GM12878 (cell line): ENCODE measurements around the gene CMTM5. TPM values are rescaled to one million over a fixed set of nuclear protein-coding genes. Genes with fewer than 3 reads are reported as not detected.

ENCODE experiments used
- ATAC-seq: fragments of 200-7000 bp; cut with Tn5 transposase; 3 replicates; pipeline ENCODE4 v1.9.1; 2020; ENCODE audit warnings: mild to moderate bottlenecking, moderate library complexity
- BruUV-seq: library from RNA; stranded (reverse); fragments of 400-500 nt; replicated peaks from 2 replicates; lab custom pipeline; 2021; lab: Mats Ljungman, UMichigan
- CTCF ChIA-PET: fragments of 300-600 bp; sonication (Branson Sonifier 250); formaldehyde crosslinking; extraction: SDS; loops from one replicate; lab custom pipeline; 2021; ENCODE audit warnings: inconsistent platforms; lab: Yijun Ruan, JAX
- POLR2A ChIA-PET: fragments of 350-600 bp; formaldehyde crosslinking; extraction: SDS; loops from one replicate; lab custom pipeline; 2021; ENCODE audit warnings: inconsistent platforms; lab: Charles Lee
- RAD21 ChIA-PET: fragments of 300-600 bp; sonication (Branson Sonifier 250); formaldehyde crosslinking; loops from one replicate; lab custom pipeline; 2023; ENCODE audit warnings: antibody characterized with exemption; ENCODE audit not compliant: unreplicated experiment; lab: Charles Lee
- SMC1A ChIA-PET: fragments of 300-600 bp; sonication (Branson Sonifier 250); formaldehyde crosslinking; loops from one replicate; lab custom pipeline; 2023; ENCODE audit not compliant: unreplicated experiment, uncharacterized antibody; lab: Charles Lee
- DNase-seq: peaks from one replicate; pipeline ENCODE4 v3.0.0-alpha.2; 2011; ENCODE audit warnings: low read depth, low spot score
- FAIRE-seq: peaks from 3 replicates; lab custom pipeline; 2011; peaks lifted over from hg19 to GRCh38; lab: Jason Lieb, UNC
- H2AFZ ChIP-seq: 2 replicates; pipeline ENCODE4 v1.6.0; 2011; ENCODE audit warnings: low read depth, low read length, control low read depth; ENCODE audit not compliant: control insufficient read depth
- H3K27ac ChIP-seq: 2 replicates; pipeline ENCODE4 v1.5.1; 2011; ENCODE audit warnings: control low read depth; ENCODE audit not compliant: control insufficient read depth, insufficient read depth
- H3K27me3 ChIP-seq, 2 experiments: replicated peaks in 1 of 2; 2 replicates each; pipeline versions ENCODE4 v1.6.0 to v1.6.1; 2011; ENCODE audit warnings: low read length in 1 of 2; ENCODE audit not compliant: control insufficient read depth in 2 of 2, insufficient read depth in 2 of 2
- H3K36me3 ChIP-seq, 2 experiments: 2 replicates each; pipeline ENCODE4 v1.5.1; 2011; ENCODE audit warnings: low read length in 1 of 2; ENCODE audit not compliant: control insufficient read depth in 2 of 2, insufficient read depth in 2 of 2
- H3K4me1 ChIP-seq: 2 replicates; pipeline ENCODE4 v1.6.1; 2011; ENCODE audit warnings: mild to moderate bottlenecking, low read length, moderate library complexity, mixed read lengths; ENCODE audit not compliant: control insufficient read depth, insufficient read depth
- H3K4me2 ChIP-seq: 2 replicates; pipeline ENCODE4 v1.6.0; 2011; ENCODE audit warnings: control low read depth; ENCODE audit not compliant: control insufficient read depth, insufficient read depth
- H3K4me3 ChIP-seq: fragments of 200-600 bp; sonication (generic); 2 replicates; pipeline ENCODE4 v1.5.1; 2016
- H3K79me2 ChIP-seq: 2 replicates; pipeline ENCODE4 v1.6.0; 2011; ENCODE audit warnings: low read length; ENCODE audit not compliant: control insufficient read depth, insufficient read depth
- H3K9ac ChIP-seq: 2 replicates; pipeline ENCODE4 v1.8.0; 2011; ENCODE audit warnings: low read length, control low read depth, mixed read lengths; ENCODE audit not compliant: control insufficient read depth, insufficient read depth
- H3K9me3 ChIP-seq: replicated peaks from 3 replicates; pipeline ENCODE4 v1.5.1; 2011; ENCODE audit warnings: mild to moderate bottlenecking, low read length; ENCODE audit not compliant: control insufficient read depth, insufficient read depth
- H4K20me1 ChIP-seq: 2 replicates; pipeline ENCODE4 v1.6.0; 2011; ENCODE audit not compliant: control insufficient read depth, insufficient read depth
- CBFB ChIP-seq: IDR thresholded peaks from 2 replicates; pipeline ENCODE4 v1.6.1; 2016; ENCODE audit warnings: antibody characterized with exemption, low read depth
- EGR1 ChIP-seq, 2 experiments: IDR thresholded peaks; 1 replicate in 1 of 2; 2 replicates in 1 of 2; pipeline ENCODE4 v1.6.1; 2011 to 2012; ENCODE audit warnings: low read depth in 2 of 2, low read length in 2 of 2, borderline replicate concordance in 1 of 2, mild to moderate bottlenecking in 1 of 2, moderate library complexity in 1 of 2
- FOS ChIP-seq: IDR thresholded peaks from 3 replicates; pipeline ENCODE4 v1.6.1; 2011; ENCODE audit warnings: borderline replicate concordance; ENCODE audit not compliant: insufficient read length; ENCODE audit errors: extremely low read depth
- HDAC6 ChIP-seq: fragments of 200-600 bp; sonication (generic); IDR thresholded peaks from one replicate; pipeline ENCODE4 v1.8.0; 2017; ENCODE audit warnings: antibody characterized with exemption; ENCODE audit not compliant: unreplicated experiment
- KAT2A ChIP-seq: conservative IDR thresholded peaks from 2 replicates; pipeline ENCODE4 v1.6.1; 2011; ENCODE audit warnings: low read depth, low read length; ENCODE audit not compliant: control insufficient read depth
- NFYB ChIP-seq: IDR thresholded peaks from 2 replicates; pipeline ENCODE4 v1.6.1; 2011; ENCODE audit warnings: low read depth, mild to moderate bottlenecking, low read length, improper control_type of control experiment, moderate library complexity; ENCODE audit not compliant: insufficient read depth
- RBBP5 ChIP-seq: fragments of 200-600 bp; sonication (generic); conservative IDR thresholded peaks from 2 replicates; pipeline ENCODE4 v1.6.1; 2016
- RCOR1 ChIP-seq: conservative IDR thresholded peaks from 2 replicates; pipeline ENCODE4 v1.6.1; 2012; ENCODE audit warnings: low read depth, low read length, improper control_type of control experiment
- SREBF1 ChIP-seq: IDR thresholded peaks from 2 replicates; pipeline ENCODE4 v1.6.1; 2012; ENCODE audit warnings: mild to moderate bottlenecking, low read length
- TARDBP ChIP-seq: IDR thresholded peaks from 2 replicates; pipeline ENCODE4 v1.6.1; 2016; ENCODE audit warnings: borderline replicate concordance
- ZBED1 ChIP-seq: IDR thresholded peaks from 2 replicates; pipeline ENCODE4 v1.6.1; 2016; ENCODE audit warnings: borderline replicate concordance
- ZSCAN29 ChIP-seq: fragments of 450-650 bp; IDR thresholded peaks from 2 replicates; pipeline ENCODE4 v1.6.1; 2017; ENCODE audit warnings: mild to moderate bottlenecking, moderate library complexity
- ZZZ3 ChIP-seq: IDR thresholded peaks from 2 replicates; pipeline ENCODE4 v1.6.1; 2011; ENCODE audit warnings: low read depth; ENCODE audit not compliant: control insufficient read depth, insufficient read length
- WGBS: methylation state at CpG from one replicate; pipeline ENCODE4 v1.1.6; 2016; ENCODE audit warnings: low lambda C conversion rate; ENCODE audit not compliant: insufficient replicate concordance, insufficient coverage; ENCODE audit errors: missing lambda C conversion rate; 5-methylcytosine and 5-hydroxymethylcytosine counted together
- in situ Hi-C: fragments of 300-500 bp; cut with MboI; formaldehyde crosslinking; loops from 9 replicates; pipeline ENCODE4 v1.14.3; 2018; ENCODE audit warnings: mixed read lengths
- intact Hi-C: fragments of 100-400 bp; cut with micrococcal nuclease; formaldehyde crosslinking; loops from one replicate; pipeline ENCODE4 v1.14.2; 2022; ENCODE audit not compliant: unreplicated experiment
- polyA plus RNA-seq, 11 experiments: library from polyadenylated mRNA; depleted of rRNA in 4 of 11; unstranded in 6 of 11; stranded (reverse) in 5 of 11; fragments of >200 nt; fragmentation: Nextera tagmentation in 4 of 11; fragmentation: Illumina TruSeq in 1 of 11; extraction: Ambion mirVana in 4 of 11; extraction: Trizol in 1 of 11; gene quantifications; 1 replicate in 1 of 11; 2 replicates in 10 of 11; pipeline versions ENCODE4 v1.2.1 to v1.2.3, GENCODE V29; 2011 to 2016; ENCODE audit warnings: inconsistent platforms in 2 of 11, missing spikeins in 2 of 11, low read depth in 1 of 11
- total RNA-seq, 4 experiments: library from RNA; depleted of rRNA in 3 of 4; stranded (reverse); fragments of >200 nt in 3 of 4; fragmentation: Illumina TruSeq in 1 of 4; extraction: Trizol in 1 of 4; gene quantifications; 2 replicates each; pipeline versions ENCODE4 v1.2.1 to v1.2.3, GENCODE V29; 2013 to 2021
- TF ChIP-seq, protein P1 (sequence below): fragments of 450-650 bp; formaldehyde crosslinking; IDR thresholded peaks from 2 replicates; pipeline ENCODE4 v1.5.0; 2022; ENCODE audit warnings: mild to moderate bottlenecking, missing genetic modification characterization
- TF ChIP-seq, protein P2 (sequence below): fragments of 450-650 bp; formaldehyde crosslinking; IDR thresholded peaks from 2 replicates; pipeline ENCODE4 v1.4.0; 2020; ENCODE audit warnings: mild to moderate bottlenecking, moderate library complexity
- TF ChIP-seq, protein P3 (sequence below): fragments of 450-650 bp; IDR thresholded peaks from 2 replicates; pipeline ENCODE4 v1.6.1; 2017; ENCODE audit warnings: borderline replicate concordance

The CMTM5 gene
- total and polyA plus RNA-seq, 10 of the 15 experiments (the other 5 are each of a cell fraction or from before 2014, with no cell fraction given): not detected

DNA sequence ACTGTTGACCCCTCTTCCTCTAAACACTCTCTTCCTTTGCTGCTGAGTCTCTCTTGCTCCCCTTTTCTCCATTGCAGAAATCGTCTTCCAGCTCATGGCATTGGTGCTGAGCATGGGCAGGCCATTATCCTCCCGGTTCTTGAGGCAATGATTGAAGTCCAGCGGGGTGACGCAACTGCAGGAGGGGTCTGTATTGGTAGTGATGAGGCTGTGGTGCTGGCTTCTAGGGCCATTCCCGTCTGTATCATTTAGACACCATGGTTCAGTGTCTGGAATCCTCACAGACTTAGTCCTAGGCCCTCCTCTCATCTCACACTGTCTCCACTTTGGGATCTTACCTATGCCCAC lies 23.4 kb upstream of the CMTM5 start (continued):
- TF ChIP-seq TARDBP: no peak
- TF ChIP-seq KAT2A: no peak
- no peak for TF ChIP-seq NFYB
- TF ChIP-seq, protein P1, sequence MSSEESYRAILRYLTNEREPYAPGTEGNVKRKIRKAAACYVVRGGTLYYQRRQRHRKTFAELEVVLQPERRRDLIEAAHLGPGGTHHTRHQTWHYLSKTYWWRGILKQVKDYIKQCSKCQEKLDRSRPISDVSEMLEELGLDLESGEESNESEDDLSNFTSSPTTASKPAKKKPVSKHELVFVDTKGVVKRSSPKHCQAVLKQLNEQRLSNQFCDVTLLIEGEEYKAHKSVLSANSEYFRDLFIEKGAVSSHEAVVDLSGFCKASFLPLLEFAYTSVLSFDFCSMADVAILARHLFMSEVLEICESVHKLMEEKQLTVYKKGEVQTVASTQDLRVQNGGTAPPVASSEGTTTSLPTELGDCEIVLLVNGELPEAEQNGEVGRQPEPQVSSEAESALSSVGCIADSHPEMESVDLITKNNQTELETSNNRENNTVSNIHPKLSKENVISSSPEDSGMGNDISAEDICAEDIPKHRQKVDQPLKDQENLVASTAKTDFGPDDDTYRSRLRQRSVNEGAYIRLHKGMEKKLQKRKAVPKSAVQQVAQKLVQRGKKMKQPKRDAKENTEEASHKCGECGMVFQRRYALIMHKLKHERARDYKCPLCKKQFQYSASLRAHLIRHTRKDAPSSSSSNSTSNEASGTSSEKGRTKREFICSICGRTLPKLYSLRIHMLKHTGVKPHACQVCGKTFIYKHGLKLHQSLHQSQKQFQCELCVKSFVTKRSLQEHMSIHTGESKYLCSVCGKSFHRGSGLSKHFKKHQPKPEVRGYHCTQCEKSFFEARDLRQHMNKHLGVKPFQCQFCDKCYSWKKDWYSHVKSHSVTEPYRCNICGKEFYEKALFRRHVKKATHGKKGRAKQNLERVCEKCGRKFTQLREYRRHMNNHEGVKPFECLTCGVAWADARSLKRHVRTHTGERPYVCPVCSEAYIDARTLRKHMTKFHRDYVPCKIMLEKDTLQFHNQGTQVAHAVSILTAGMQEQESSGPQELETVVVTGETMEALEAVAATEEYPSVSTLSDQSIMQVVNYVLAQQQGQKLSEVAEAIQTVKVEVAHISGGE: no peak
- no peak for TF ChIP-seq RCOR1
- no peak for TF ChIP-seq RBBP5

DNA sequence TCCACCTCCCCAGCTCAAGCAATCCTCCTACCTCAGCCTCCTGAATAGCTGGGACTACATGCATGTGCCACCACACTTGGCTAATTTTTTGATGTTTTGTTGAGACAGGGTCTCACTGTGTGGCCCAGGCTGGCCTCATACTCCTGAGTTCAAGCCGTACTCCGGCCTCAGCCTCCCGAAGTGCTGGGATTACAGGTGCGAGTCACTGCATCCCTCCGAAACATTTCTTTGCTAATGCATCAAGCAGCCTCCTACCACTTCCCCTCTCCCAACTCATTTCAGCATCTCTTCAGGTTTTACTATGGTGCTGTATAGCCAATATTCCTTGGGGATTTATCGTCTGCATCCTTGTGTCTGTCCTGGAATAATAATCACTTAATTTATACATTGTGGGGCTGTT lies 21.9 kb upstream of the CMTM5 start:
- no peaks in the 10 kb centered on the region for H3K9me3 ChIP-seq
- H3K27me3 ChIP-seq: peaks cover 7 to 11% of the 10 kb centered on the region in 2 experiments
- FAIRE-seq (no peak), DNase-seq (no peak), ATAC-seq (no peak)
- POLR2A ChIA-PET: no interaction called here
- in situ Hi-C loops (no loop called here), intact Hi-C loops (no loop called here)
- no peak overlapping the region for H3K27ac ChIP-seq
- no TSS peak for BruUV-seq
- H4K20me1 ChIP-seq: no peaks in the 10 kb centered on the region
- CTCF ChIA-PET: no interaction called here
- WGBS: 59% methylated on average over 6 of the region's 6 CpGs
- RAD21 ChIA-PET: no interaction called here
- no peak overlapping the region for H3K9ac ChIP-seq
- SMC1A ChIA-PET: no interaction called here
- no peak overlapping the region for H3K4me2 ChIP-seq
- H3K4me3 ChIP-seq: no peak overlapping the region
- H3K79me2 ChIP-seq: no peaks in the 10 kb centered on the region
- H3K36me3 ChIP-seq: no peaks in the 10 kb centered on the region
- no peaks in the 10 kb centered on the region for H3K4me1 ChIP-seq
- no peak overlapping the region for H2AFZ ChIP-seq
- TF ChIP-seq ZZZ3 (no peak), HDAC6 (no peak), ZSCAN29 (no peak), SREBF1 (no peak), EGR1 (IDR thresholded peaks at IDR 0.05; ENCODE audit: borderline replicate concordance in 1 of 2, low read depth in 2 of 2, low read length in 2 of 2) (no peak), RCOR1 (no peak), FOS (no peak), CBFB (no peak), ZBED1 (no peak)
- TF ChIP-seq, protein P2, sequence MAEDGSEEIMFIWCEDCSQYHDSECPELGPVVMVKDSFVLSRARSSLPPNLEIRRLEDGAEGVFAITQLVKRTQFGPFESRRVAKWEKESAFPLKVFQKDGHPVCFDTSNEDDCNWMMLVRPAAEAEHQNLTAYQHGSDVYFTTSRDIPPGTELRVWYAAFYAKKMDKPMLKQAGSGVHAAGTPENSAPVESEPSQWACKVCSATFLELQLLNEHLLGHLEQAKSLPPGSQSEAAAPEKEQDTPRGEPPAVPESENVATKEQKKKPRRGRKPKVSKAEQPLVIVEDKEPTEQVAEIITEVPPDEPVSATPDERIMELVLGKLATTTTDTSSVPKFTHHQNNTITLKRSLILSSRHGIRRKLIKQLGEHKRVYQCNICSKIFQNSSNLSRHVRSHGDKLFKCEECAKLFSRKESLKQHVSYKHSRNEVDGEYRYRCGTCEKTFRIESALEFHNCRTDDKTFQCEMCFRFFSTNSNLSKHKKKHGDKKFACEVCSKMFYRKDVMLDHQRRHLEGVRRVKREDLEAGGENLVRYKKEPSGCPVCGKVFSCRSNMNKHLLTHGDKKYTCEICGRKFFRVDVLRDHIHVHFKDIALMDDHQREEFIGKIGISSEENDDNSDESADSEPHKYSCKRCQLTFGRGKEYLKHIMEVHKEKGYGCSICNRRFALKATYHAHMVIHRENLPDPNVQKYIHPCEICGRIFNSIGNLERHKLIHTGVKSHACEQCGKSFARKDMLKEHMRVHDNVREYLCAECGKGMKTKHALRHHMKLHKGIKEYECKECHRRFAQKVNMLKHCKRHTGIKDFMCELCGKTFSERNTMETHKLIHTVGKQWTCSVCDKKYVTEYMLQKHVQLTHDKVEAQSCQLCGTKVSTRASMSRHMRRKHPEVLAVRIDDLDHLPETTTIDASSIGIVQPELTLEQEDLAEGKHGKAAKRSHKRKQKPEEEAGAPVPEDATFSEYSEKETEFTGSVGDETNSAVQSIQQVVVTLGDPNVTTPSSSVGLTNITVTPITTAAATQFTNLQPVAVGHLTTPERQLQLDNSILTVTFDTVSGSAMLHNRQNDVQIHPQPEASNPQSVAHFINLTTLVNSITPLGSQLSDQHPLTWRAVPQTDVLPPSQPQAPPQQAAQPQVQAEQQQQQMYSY (CRISPR knock-in tag): no peak
- TF ChIP-seq, protein P3, sequence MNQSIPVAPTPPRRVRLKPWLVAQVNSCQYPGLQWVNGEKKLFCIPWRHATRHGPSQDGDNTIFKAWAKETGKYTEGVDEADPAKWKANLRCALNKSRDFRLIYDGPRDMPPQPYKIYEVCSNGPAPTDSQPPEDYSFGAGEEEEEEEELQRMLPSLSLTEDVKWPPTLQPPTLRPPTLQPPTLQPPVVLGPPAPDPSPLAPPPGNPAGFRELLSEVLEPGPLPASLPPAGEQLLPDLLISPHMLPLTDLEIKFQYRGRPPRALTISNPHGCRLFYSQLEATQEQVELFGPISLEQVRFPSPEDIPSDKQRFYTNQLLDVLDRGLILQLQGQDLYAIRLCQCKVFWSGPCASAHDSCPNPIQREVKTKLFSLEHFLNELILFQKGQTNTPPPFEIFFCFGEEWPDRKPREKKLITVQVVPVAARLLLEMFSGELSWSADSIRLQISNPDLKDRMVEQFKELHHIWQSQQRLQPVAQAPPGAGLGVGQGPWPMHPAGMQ: no peak
- TF ChIP-seq, all 136 proteins: peak for 0
